CD8-positive, alpha-beta memory T cell (primary cell): Measurements from ENCODE around the gene HNRNPM. TPM values are rescaled to one million over a fixed set of nuclear protein-coding genes. Genes with fewer than 3 reads are reported as not detected.

Experiments
- CTCF ChIA-PET: fragments of 350-600 bp; sonication (Branson Sonifier 250); formaldehyde crosslinking; loops from one replicate; lab custom pipeline; 2021; ENCODE audit warnings: antibody characterized with exemption; lab: Charles Lee
- POLR2A ChIA-PET: fragments of 350-600 bp; sonication (Branson Sonifier 250); formaldehyde crosslinking; loops from one replicate; lab custom pipeline; 2021; ENCODE audit warnings: antibody characterized with exemption; lab: Charles Lee
- DNase-seq, 5 donors: peaks; one replicate each; pipeline versions ENCODE4 v3.0.0 to v3.0.0-alpha.2; 2020 to 2022; ENCODE audit warnings: mixed read lengths in 1 of 5
- H3K27ac ChIP-seq: one replicate; pipeline ENCODE4 v1.7.0; 2013; ENCODE audit warnings: low read depth, mild to moderate bottlenecking, low read length, moderate library complexity
- H3K27me3 ChIP-seq: 2 replicates; pipeline ENCODE4 v1.7.0; 2013; ENCODE audit warnings: low read length, mild to moderate bottlenecking; ENCODE audit not compliant: insufficient read depth, poor library complexity, severe bottlenecking
- H3K36me3 ChIP-seq: 2 replicates; pipeline ENCODE4 v1.7.0; 2013; ENCODE audit warnings: mild to moderate bottlenecking, low read length, moderate library complexity; ENCODE audit not compliant: insufficient read depth
- H3K4me1 ChIP-seq: 2 replicates; pipeline ENCODE4 v1.7.0; 2013; ENCODE audit warnings: mild to moderate bottlenecking, low read length, moderate library complexity; ENCODE audit not compliant: insufficient read depth
- H3K4me3 ChIP-seq: 2 replicates; pipeline ENCODE4 v1.7.0; 2013; ENCODE audit warnings: mild to moderate bottlenecking, low read length
- H3K9me3 ChIP-seq: 2 replicates; pipeline ENCODE4 v1.7.0; 2013; ENCODE audit warnings: mild to moderate bottlenecking, low read length
- H3K27ac Mint-ChIP-seq, 8 donors: one replicate each; pipeline ENCODE4 v1.8.0; 2020 to 2021; ENCODE audit warnings: mixed read lengths in 8 of 8, mild to moderate bottlenecking in 6 of 8, inconsistent platforms in 3 of 8, moderate library complexity in 3 of 8
- H3K27me3 Mint-ChIP-seq, 2 donors: one replicate each; pipeline ENCODE4 v1.8.0; 2020 to 2021; ENCODE audit warnings: mixed read lengths in 2 of 2, mild to moderate bottlenecking in 1 of 2, moderate library complexity in 1 of 2
- H3K36me3 Mint-ChIP-seq, 3 donors: one replicate each; pipeline ENCODE4 v1.8.0; 2020 to 2021; ENCODE audit warnings: mixed read lengths in 3 of 3, inconsistent platforms in 1 of 3, mild to moderate bottlenecking in 1 of 3
- H3K4me1 Mint-ChIP-seq, 3 donors: one replicate each; pipeline ENCODE4 v1.8.0; 2020 to 2021; ENCODE audit warnings: mixed read lengths in 3 of 3, inconsistent platforms in 1 of 3, mild to moderate bottlenecking in 1 of 3
- H3K4me3 Mint-ChIP-seq, 7 donors: one replicate each; pipeline ENCODE4 v1.8.0; 2020 to 2021; ENCODE audit warnings: mixed read lengths in 7 of 7, mild to moderate bottlenecking in 6 of 7, moderate library complexity in 4 of 7, inconsistent platforms in 2 of 7
- H3K9me3 Mint-ChIP-seq, 5 donors: one replicate each; pipeline ENCODE4 v1.8.0; 2020 to 2022; ENCODE audit warnings: mixed read lengths in 5 of 5, mild to moderate bottlenecking in 3 of 5, moderate library complexity in 2 of 5, inconsistent platforms in 1 of 5
- polyA plus RNA-seq: library from polyadenylated mRNA; unstranded; fragments of 300-500 nt; fragmentation: Illumina TruSeq; gene quantifications from one replicate; pipeline ENCODE4 v1.2.3, GENCODE V29; 2021
- total RNA-seq, 2 experiments: library from RNA; stranded (reverse); gene quantifications; one replicate each; pipeline ENCODE4 v1.2.3, GENCODE V29; 2021

The HNRNPM gene
- total and polyA plus RNA-seq, 3 experiments from 2014 or later = 311 to 338 (median 336) TPM

DNA sequence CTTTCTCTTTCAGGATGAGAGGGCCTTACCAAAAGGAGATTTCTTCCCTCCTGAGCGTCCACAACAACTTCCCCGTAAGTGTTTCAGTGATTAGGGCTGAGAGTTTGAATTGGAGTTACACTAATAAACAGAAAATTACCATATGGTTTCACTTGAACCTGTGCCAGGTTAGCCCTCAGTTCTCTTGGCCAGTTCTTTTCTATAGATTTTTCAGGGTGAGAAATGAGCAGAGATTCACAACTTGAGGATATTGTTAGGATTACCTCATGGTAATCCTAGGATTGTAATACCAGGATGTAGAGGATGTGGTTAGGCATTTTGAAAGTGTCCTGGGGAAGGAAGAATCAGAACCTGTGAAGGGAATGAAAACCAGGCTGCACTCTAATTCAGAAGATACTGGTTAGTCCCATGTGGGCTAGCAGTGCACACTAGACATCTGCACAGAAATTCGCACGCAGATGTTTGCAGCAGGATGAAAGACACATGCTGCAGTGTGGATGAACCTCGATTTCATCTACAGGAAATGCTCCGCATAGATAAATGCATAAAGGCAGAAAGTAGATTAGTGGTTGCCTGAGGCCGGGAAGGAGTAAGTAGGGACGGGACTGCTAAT lies 24.1 kb downstream of the HNRNPM start:
- Histone ChIP-seq H3K27me3 (no peaks in the 10 kb centered on the region), H3K36me3 (peaks cover 78% of the 10 kb centered on the region), H3K4me1 (no peaks in the 10 kb centered on the region), H3K4me3 (no peak overlapping the region), H3K27ac (no peak overlapping the region), H3K9me3 (no peaks in the 10 kb centered on the region)
- no peak for DNase-seq
- Mint-ChIP-seq H3K4me3 (no peak overlapping the region), H3K27ac (peak overlapping the region in 5 of 8 donors; percentile 12 to 69 (median 61)), H3K36me3 (peaks cover 24 to 94% (median 46%) of the 10 kb centered on the region in 3 donors), H3K27me3 (no peaks in the 10 kb centered on the region), H3K9me3 (no peaks in the 10 kb centered on the region), H3K4me1 (peaks cover 10 to 19% (median 19%) of the 10 kb centered on the region in 3 donors)
- ChIA-PET POLR2A (no interaction called here), CTCF (no interaction called here)

DNA sequence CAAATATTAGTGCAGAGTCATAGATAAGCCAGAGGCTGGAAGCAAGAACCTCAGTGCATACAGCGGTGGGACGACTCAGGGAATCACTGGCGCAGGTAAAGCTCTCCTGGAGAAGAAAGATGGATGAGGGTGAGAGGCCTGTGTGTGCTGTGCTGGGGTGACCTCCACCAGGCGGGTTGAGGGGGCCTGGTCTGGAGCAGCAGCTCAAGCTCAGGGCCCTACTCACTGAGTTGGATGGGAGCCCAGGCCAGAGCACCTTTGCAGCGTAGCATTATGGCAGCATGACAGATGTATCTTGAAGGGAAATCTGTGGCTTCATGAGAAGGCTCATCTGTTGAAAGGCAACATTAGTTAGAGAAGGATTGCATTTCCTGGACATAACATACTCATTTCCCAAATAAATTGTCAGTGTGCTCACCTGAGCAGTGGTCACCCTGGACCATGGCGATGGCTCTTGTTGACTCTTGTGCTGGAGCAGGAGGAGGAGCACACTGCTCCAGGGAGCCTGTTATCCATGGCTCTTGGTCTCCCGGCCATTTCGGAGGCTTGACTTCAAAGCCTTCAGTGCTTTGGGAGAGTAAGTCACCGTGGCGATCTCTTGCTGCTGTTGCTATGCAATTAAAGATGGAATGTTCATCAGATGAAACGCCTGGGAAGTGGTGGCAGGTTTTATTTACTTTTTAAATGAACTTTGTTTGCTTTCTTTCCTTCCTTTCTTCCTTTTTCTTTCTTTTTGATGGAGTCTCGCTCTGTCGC lies 25.0 kb downstream of the HNRNPM start:
- Mint-ChIP-seq H3K27me3 (no peaks in the 10 kb centered on the region), H3K4me1 (peaks cover 10 to 21% (median 19%) of the 10 kb centered on the region in 3 donors), H3K4me3 (no peak overlapping the region), H3K9me3 (no peaks in the 10 kb centered on the region), H3K27ac (peak overlapping the region in 4 of 8 donors; percentile 26 to 89 (median 65)), H3K36me3 (peaks cover 20 to 94% (median 48%) of the 10 kb centered on the region in 3 donors)
- ChIA-PET POLR2A (no interaction called here), CTCF (interaction anchor here (0.7 kb wide), 1 partner anchor 51 kb away, joined by 3 read pairs; no protein-coding TSS in a partner anchor)
- Histone ChIP-seq H3K27ac (no peak overlapping the region), H3K9me3 (no peaks in the 10 kb centered on the region), H3K4me3 (no peak overlapping the region), H3K4me1 (no peaks in the 10 kb centered on the region), H3K36me3 (peaks cover 75% of the 10 kb centered on the region), H3K27me3 (no peaks in the 10 kb centered on the region)
- DNase-seq = no peak

DNA sequence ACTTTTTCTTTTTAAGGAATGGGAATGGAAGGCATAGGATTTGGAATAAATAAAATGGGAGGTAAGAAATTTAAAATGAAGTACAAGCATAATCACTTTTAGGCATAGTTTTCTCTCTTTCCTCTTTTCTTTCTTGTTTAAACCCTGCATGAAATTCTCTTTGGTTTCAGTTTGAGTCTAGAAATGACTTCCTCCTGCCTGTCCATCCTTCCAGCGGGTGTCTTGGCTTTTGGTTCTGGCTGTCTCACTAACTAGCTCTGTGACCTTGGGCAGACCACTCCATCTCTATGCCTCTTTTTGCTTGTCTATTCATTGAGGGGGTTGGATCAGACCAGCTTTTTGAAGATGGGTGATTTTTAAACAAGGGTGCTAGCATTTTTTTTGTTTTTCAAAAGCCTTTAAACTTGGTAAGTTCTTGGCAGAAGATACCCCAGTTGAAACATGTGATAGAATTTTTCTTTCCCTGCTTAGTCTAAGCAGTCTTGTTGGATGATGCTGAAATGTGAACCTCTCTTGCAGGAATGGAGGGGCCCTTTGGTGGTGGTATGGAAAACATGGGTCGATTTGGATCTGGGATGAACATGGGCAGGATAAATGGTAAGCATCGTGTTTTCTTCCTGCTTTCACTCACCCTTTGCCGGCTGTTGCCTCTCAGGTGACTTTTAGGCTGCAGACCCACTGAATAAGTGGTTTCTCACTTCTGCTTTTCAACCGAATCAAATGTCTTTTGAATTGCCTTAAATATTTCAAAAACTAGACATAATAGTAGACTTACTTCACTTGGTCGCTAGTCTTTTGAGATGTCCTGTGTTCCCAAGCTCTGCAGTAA lies 29.1 kb downstream of the HNRNPM start:
- Histone ChIP-seq H3K27me3 (no peaks in the 10 kb centered on the region), H3K4me3 (no peak overlapping the region), H3K9me3 (no peaks in the 10 kb centered on the region), H3K36me3 (peaks cover 58% of the 10 kb centered on the region), H3K27ac (no peak overlapping the region), H3K4me1 (peaks cover 24% of the 10 kb centered on the region)
- no peaks in the 10 kb centered on the region for H3K9me3 Mint-ChIP-seq
- ChIA-PET POLR2A (interaction anchor here (0.7 kb wide), 1 partner anchor 39 kb away, joined by 4 read pairs; no protein-coding TSS in a partner anchor), CTCF (no interaction called here)
- H3K4me1 Mint-ChIP-seq = peaks cover 39 to 54% (median 39%) of the 10 kb centered on the region in 3 donors
- DNase-seq = no peak
- H3K4me3 Mint-ChIP-seq = no peak overlapping the region
- no peaks in the 10 kb centered on the region for H3K27me3 Mint-ChIP-seq
- peaks cover 0 to 93% (median 30%) of the 10 kb centered on the region in 3 donors for H3K36me3 Mint-ChIP-seq
- H3K27ac Mint-ChIP-seq = peak overlapping the region in 7 of 8 donors; percentile 15 to 89 (median 50)

DNA sequence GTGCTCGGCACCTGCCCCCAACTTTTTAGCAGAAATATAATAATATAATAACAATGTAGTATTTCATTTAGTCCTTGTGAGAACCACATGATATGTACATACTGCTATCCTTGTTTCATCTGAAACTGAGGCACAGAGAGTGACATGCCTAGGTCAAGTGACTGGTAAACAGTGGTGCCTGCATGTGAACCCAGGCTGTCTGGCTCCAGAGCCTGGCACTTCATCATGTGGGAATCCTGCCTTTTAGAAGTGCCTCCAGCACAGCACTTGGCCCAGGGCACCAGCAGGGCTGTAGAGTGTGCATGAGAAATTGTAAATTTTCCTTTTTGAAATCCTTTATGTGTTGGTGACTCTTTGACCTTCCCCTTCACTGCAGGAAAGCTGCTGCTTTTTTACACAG lies 30.2 kb downstream of the HNRNPM start:
- H3K4me3 ChIP-seq = no peak overlapping the region
- Mint-ChIP-seq H3K36me3 (peaks cover 0 to 87% (median 21%) of the 10 kb centered on the region in 3 donors), H3K27ac (no peak overlapping the region), H3K4me3 (peak overlapping the region in 1 of 7 donors; percentile 36), H3K27me3 (no peaks in the 10 kb centered on the region), H3K4me1 (peaks cover 36 to 60% (median 45%) of the 10 kb centered on the region in 3 donors), H3K9me3 (no peaks in the 10 kb centered on the region)
- H3K4me1 ChIP-seq = peaks cover 27% of the 10 kb centered on the region
- H3K9me3 ChIP-seq = no peaks in the 10 kb centered on the region
- H3K27me3 ChIP-seq = no peaks in the 10 kb centered on the region
- H3K27ac ChIP-seq = no peak overlapping the region
- peaks cover 50% of the 10 kb centered on the region for H3K36me3 ChIP-seq
- DNase-seq = no peak
- ChIA-PET CTCF (interaction anchor here (0.6 to 1.4 kb wide), 2 partner anchors 12 to 13 kb away, joined by 3 to 6 read pairs; no protein-coding TSS in a partner anchor), POLR2A (interaction anchor here (0.7 to 1.1 kb wide), 2 partner anchors 31 to 96 kb away, joined by 3 to 10 read pairs; no protein-coding TSS in a partner anchor)

DNA sequence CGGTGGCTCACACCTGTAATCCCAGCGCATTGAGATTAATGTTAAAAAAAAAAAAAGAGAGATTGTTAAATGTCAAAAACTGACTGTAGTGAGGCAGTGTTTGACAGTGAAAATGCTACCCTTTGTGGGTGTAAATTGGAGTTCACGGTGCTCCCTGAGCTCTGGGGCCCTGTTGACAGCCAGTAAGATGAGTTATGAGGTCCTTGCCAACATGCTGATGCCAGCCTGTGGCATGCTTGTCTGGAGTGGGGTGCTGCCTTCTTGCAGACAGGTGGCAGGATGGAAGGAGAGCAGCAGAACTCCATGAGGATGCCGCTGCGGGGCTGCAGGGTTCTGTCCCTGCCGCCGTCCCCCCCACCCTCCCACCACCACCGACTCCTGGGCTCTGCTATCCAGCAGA lies 31.7 kb downstream of the HNRNPM start:
- Histone ChIP-seq H3K36me3 (peaks cover 37% of the 10 kb centered on the region), H3K27me3 (no peaks in the 10 kb centered on the region), H3K9me3 (no peaks in the 10 kb centered on the region), H3K27ac (no peak overlapping the region), H3K4me1 (peaks cover 36% of the 10 kb centered on the region), H3K4me3 (no peak overlapping the region)
- Mint-ChIP-seq H3K27ac (peak overlapping the region in 3 of 8 donors; percentile 53 to 83 (median 64)), H3K27me3 (no peaks in the 10 kb centered on the region), H3K4me3 (no peak overlapping the region), H3K36me3 (peaks cover 0 to 84% (median 22%) of the 10 kb centered on the region in 3 donors), H3K9me3 (no peaks in the 10 kb centered on the region), H3K4me1 (peaks cover 46 to 71% (median 58%) of the 10 kb centered on the region in 3 donors)
- CTCF ChIA-PET = interaction anchor here (1.4 kb wide), 1 partner anchor 11 kb away, joined by 6 read pairs; no protein-coding TSS in a partner anchor
- no peak for DNase-seq
- POLR2A ChIA-PET = interaction anchor here (0.6 kb wide), 1 partner anchor 166 kb away, joined by 3 read pairs; no protein-coding TSS in a partner anchor

DNA sequence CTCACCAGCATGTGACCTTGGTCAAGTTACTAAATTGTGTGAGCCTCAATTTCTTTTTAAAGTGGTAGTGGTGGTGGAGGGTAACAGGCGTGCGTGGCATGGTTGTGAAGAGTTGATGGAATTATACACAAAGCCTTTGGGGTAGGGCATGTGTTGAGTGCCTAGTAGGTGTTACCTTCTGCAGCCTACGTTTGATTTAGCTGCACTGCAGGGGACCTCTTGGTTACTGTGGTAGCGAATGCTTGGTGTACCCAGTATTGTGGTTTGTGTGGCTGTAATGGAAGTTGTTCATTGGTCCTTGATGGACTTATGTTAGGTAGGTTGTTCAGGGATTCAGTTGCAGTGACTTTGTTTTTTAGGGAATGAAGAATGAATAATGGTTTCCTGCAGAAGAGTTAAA lies 33.1 kb downstream of the HNRNPM start:
- Histone ChIP-seq H3K27ac (no peak overlapping the region), H3K27me3 (no peaks in the 10 kb centered on the region), H3K9me3 (no peaks in the 10 kb centered on the region), H3K36me3 (peaks cover 34% of the 10 kb centered on the region), H3K4me1 (peaks cover 36% of the 10 kb centered on the region), H3K4me3 (no peak overlapping the region)
- H3K4me1 Mint-ChIP-seq = peaks cover 48 to 79% (median 69%) of the 10 kb centered on the region in 3 donors
- ChIA-PET CTCF (no interaction called here), POLR2A (no interaction called here)
- peaks cover under 1 to 87% (median 20%) of the 10 kb centered on the region in 3 donors for H3K36me3 Mint-ChIP-seq
- H3K27me3 Mint-ChIP-seq = no peaks in the 10 kb centered on the region
- peak overlapping the region in 4 of 7 donors; percentile 1 to 49 (median 39) for H3K4me3 Mint-ChIP-seq
- H3K9me3 Mint-ChIP-seq = no peaks in the 10 kb centered on the region
- DNase-seq = no peak
- peak overlapping the region in 7 of 8 donors; percentile 8 to 82 (median 70) for H3K27ac Mint-ChIP-seq

DNA sequence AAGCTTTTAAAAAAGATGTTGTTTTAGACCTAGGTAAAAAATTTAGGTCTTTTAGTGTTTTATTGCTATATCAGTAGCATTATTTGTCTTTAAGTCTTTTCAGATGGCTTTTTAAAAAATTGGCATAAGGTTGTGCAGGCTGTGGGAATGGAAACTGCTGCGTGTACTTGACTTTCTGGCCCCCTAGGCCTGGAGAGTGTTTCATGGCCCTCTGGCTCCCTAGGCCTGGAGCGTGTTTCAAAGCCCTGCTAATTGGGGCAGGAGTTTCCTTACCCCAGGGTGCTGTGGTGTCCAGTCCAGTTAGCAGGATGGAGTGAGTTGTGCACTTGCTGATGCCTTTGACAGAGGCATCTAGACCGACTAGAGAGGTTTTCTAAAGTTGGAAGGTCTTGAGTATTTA lies 33.8 kb downstream of the HNRNPM start:
- DNase-seq = no peak
- Mint-ChIP-seq H3K27ac (peak overlapping the region in 6 of 8 donors; percentile 23 to 80 (median 62)), H3K27me3 (no peaks in the 10 kb centered on the region), H3K9me3 (no peaks in the 10 kb centered on the region), H3K36me3 (peaks cover 6 to 88% (median 21%) of the 10 kb centered on the region in 3 donors), H3K4me1 (peaks cover 48 to 80% (median 69%) of the 10 kb centered on the region in 3 donors), H3K4me3 (peak overlapping the region in 4 of 7 donors; percentile 5 to 38 (median 16))
- Histone ChIP-seq H3K4me1 (peaks cover 36% of the 10 kb centered on the region), H3K9me3 (no peaks in the 10 kb centered on the region), H3K4me3 (no peak overlapping the region), H3K27ac (no peak overlapping the region), H3K36me3 (peaks cover 36% of the 10 kb centered on the region), H3K27me3 (no peaks in the 10 kb centered on the region)
- ChIA-PET POLR2A (no interaction called here), CTCF (interaction anchor here (1.2 kb wide), 1 partner anchor 9 kb away, joined by 4 read pairs; no protein-coding TSS in a partner anchor)
